Umbilical cord (tissue), 2 donors: ENCODE measurements around the gene MALRD1. TPM values are rescaled to one million over a fixed set of nuclear protein-coding genes. Genes with fewer than 3 reads are reported as not detected.

Experiments
- DNase-seq: peaks from one replicate; pipeline ENCODE4 v3.0.0-alpha.2; 2015; ENCODE audit warnings: low spot score
- total RNA-seq: library from RNA; depleted of rRNA; stranded (reverse); fragments of >200 nt; gene quantifications from one replicate; pipeline ENCODE4 v1.2.3, GENCODE V29; 2014; ENCODE audit warnings: low replicate concordance; ENCODE audit not compliant: insufficient read depth

The MALRD1 gene
- total RNA-seq, result 4.8 TPM

DNA sequence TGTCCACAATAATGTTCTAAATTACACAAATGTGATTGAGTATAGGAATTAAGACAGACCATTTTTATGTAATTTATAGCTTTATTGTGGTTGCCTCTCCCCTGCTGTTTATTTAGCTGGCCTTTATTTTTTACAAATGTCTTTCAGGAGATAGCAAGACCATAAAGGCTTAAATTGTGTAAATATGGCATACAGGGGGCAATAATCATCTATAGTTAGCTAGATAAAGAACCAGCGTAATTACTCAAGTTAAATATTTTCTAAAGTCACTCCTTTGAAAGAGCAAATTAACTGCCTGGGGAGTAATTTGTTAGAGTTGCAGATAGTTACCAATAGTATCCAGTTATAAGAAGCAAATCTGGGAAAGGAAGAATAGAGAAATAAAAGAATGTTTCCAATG, at the start of gene MALRD1:
Gene MALRD1 (plus strand): TSS at position 313 of the 400 bp plus-strand sequence. CDS start 138 bp downstream, outside the sequence.
- DNase-seq, result no peak

GRCh38 chr10:19003341-19003740, 45.3 kb upstream of the MALRD1 start:
- no peak for DNase-seq

DNA sequence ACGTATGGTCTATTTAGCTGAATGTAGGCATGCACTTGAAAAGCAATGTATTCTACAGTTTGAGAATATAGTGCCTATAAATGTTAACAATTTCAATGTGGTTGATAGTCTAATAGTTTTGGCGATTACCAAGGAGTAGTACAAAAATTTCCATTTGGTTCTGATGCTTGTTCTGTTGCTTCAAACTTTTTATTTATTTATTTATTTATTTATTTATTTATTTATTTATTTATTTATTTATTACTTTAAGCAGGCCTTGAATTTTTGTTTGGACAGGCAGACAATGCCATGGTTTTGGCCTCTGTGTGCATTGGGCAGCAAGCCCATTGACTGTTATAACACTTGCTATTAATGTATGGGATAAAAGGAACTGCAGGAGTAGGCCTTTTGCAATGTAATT, 36.5 kb upstream of the MALRD1 start:
- DNase-seq, result no peak

- no peak for DNase-seq
These were observed 34.6 kb upstream of the MALRD1 start for GRCh38 chr10:19014034-19014433.

- no peak for DNase-seq
These were observed 34.1 kb upstream of the MALRD1 start for GRCh38 chr10:19014498-19014897.

DNA sequence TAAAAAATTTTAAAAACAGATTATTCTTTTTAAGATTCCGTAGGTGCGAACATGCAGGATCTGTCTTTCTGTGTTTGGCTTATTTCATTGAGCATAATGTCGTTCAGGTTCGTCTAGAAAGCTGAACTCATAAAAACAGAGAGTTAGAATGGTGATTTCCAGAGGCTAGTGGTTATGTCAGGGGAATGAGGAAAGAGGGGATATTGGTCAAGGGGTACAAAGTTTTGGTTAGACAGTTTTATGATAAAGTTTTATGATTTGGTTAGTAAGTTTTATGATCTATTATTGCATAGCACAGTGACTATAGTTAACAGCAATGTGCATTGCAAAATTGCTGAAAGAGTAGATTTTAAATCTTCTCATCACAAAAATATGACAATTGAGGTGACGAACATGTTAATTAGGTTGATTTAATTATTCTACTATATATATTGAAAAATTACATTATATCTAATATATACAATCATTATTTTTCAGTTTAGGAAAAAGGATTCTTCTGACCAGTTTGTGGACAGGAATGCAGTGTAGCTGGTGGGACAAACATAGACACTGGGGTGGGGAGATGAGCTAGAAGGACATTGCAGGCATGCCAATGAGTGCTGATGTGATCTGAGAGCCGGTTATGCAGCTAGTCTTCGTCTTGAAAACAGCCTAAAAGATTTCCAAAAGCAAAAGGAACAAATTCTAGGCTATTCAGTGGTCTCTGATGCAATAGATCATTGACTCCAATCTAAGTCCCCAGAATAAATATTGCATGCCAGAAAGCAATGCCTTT, 31.3 kb upstream of the MALRD1 start:
- no peak for DNase-seq

GRCh38 chr10:19021162-19021561, 27.4 kb upstream of the MALRD1 start:
- DNase-seq, result no peak

- DNase-seq, result no peak
These were observed 24.0 kb upstream of the MALRD1 start for GRCh38 chr10:19024611-19025010.

DNA sequence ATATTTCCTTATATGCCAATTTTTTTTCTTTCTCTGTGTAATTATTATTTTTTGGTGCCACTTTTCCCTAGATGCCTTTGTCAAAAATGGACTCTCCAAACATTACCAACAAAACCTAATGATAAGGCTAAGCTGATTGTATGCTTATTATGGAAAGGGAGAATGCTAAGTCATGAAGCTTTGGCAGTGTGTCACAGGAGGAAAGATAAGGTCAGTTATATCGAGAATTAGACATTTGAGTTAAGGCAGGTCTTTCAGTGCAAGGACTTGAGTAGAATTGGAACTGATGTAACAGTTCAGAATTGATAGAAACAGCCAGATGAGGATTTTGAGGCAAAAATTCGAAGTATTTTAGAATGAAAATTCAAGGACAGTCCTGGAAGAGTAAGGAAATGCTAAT, 16.8 kb upstream of the MALRD1 start:
- no peak for DNase-seq

- DNase-seq, result no peak
These were observed 14.9 kb upstream of the MALRD1 start for GRCh38 chr10:19033741-19034140.

- no peak for DNase-seq
These were observed 7.4 kb upstream of the MALRD1 start for GRCh38 chr10:19041171-19041570.

DNA sequence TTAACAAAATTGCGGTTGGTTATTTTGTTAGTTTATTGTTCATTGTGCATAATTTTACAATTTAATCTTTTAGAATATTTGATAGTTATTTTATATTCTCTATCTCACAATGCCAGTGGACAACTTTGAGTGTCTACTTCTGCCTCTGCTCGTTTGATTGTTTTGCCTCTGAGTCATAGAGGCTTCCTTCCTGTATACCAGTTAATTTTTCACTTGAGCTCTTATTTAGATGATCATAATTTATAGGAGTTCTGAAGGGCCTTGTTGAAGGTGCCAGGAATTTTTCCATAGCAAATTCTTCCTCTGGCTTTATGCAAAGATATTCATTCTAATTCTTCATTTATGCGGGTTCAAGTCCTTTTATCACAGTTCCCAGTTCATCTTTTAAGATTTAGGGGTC, 5.2 kb upstream of the MALRD1 start:
- DNase-seq, result peak; percentile 75

GRCh38 chr10:19046679-19047078, 1.9 kb upstream of the MALRD1 start:
- no peak for DNase-seq

- DNase-seq, result no peak
These were observed 290 bp downstream of the MALRD1 start for GRCh38 chr10:19048891-19049290.

- DNase-seq, result no peak
These were observed 966 bp downstream of the MALRD1 start for GRCh38 chr10:19049567-19049966.

GRCh38 chr10:19054289-19054835, 5.8 kb downstream of the MALRD1 start:
- DNase-seq, result no peak

GRCh38 chr10:19058046-19058445, 9.4 kb downstream of the MALRD1 start:
- DNase-seq, result no peak

DNA sequence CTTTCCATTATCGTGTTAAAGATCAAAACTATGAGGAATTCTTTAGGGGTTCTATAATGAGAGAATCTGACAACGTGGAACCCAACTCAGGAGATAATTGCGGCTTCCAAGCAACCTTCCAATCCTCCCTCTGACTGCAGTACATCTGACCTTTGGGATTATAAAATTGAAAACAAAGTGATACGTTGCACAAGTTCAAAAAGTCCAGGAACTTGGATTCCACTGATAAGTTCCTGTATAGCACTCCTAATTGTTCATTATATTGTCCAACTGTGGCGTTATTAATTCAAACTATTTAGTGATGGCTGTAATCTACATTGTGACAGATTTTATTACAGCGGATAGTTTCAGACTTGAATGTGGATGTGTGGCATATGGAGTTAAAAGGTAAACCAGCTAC, 15.4 kb downstream of the MALRD1 start:
- DNase-seq, result no peak

DNA sequence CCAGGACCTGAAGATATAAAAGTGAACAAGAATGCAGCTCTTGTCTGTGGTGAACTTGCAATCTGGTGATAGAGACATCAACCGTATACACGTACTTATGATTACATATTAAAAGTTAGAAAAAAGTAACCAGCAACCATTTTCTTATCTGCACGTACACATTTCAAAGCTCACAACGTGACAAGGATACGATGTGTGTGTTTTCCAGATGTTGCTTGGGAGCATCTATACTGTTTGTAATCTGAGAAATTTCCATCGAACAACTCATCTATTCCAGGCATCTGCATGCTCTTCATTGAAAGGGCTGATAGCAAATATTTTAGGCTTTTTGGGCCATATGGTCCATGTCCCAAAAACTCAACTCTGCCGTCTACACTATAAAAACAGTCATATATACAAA, 23.3 kb downstream of the MALRD1 start:
- peak; percentile 78 for DNase-seq

DNA sequence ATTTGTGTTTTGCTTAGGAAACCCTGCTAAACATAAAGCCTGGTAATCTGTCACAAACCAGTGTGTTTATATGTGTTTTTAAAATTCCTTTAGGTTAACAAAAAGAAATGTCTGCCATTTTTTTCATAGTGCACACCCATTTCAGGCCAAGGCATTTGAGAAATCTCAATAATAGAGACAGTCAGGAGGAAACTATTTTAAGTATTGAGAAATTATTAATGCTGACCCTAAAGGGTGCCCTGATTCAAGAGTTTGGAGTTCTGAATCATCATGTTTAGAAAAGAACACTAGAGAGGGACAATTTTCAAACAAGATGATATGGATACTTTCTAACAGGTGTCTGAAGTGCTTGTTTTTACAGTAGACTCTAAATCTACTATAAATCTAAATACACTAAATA, 28.7 kb downstream of the MALRD1 start:
- DNase-seq, result no peak

- no peak for DNase-seq
These were observed 48.0 kb downstream of the MALRD1 start for GRCh38 chr10:19096501-19097073.

DNA sequence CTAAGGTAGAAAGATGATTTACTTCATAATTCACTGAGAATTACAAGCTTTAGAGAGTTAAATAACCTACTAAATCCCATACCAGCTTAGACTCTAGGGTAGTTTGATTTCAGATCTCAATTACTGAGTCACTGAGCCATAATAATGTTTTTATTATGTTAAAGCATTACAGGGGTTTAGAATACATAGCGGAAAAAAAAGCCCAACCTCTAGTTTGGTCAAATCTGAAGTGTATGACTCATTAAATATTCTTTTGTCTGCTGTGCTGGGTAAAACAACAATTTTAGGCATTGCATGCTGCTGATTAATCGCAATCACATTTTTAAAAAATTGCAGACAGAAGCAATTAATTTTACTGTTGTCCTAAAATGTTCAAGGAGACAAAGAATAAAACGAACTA, 48.5 kb downstream of the MALRD1 start:
- no peak for DNase-seq

- DNase-seq, result no peak
These were observed 50.2 kb downstream of the MALRD1 start for GRCh38 chr10:19098803-19099202.
